Measurements from ENCODE around the gene NFASC. TPM values are rescaled to one million over a fixed set of nuclear protein-coding genes. Genes with fewer than 3 reads are reported as not detected.

NFASC gene
- polyA plus RNA-seq, 3 donors, result 0.08 TPM; not detected in 2

DNA sequence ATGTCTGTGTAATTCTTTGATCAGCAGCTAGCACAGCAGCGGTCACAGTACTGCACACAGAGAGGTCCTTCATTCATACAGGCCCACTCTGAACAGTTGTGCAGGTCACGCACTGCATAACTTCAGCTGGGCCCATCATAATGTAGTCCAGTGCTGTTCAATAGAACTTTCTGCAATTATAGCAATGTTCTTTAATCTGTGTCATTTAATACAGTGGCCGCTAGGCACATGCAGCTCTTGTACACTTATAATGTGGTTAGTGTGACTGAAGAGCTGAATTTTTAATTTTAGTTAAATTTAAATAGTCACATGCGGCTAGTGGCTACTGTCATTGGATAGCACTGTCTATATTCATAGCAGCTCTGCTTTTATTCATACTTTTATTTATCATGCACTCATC lies 48.7 kb upstream of the NFASC start:
- no peaks in the 10 kb centered on the region for H3K4me1 Mint-ChIP-seq
- peaks cover 14 to 20% (median 16%) of the 10 kb centered on the region in 3 donors for H3K27me3 Mint-ChIP-seq (ENCODE audit: low read depth in 3 of 3)
- no peak overlapping the region for H3K27ac ChIP-seq (ENCODE audit: low read depth in 1 of 2, low read length in 2 of 2)

GRCh38 chr1:204826970-204827369 lies 43.7 kb upstream of the NFASC start:
- H3K36me3 Mint-ChIP-seq, result no peaks in the 10 kb centered on the region
- no peaks in the 10 kb centered on the region for H4K20me1 ChIP-seq (ENCODE audit: insufficient read depth, low read length)
- no peak overlapping the region for H3K4me3 ChIP-seq (replicated peaks in 1 of 3; ENCODE audit: low read depth in 2 of 3, low read length in 3 of 3)
- H3K36me3 ChIP-seq (replicated peaks in 1 of 2; ENCODE audit: control insufficient read depth in 1 of 2, insufficient read depth in 2 of 2, low read length in 2 of 2), result no peaks in the 10 kb centered on the region
- H3K4me2 ChIP-seq (replicated peaks; ENCODE audit: extremely low read depth, low read length, poor library complexity, severe bottlenecking), result no peak overlapping the region
- 44% methylated on average over 3 of the region's 4 CpGs for WGBS (ENCODE audit: insufficient coverage)
- H3K9me3 ChIP-seq (replicated peaks in 1 of 2; ENCODE audit: control insufficient read depth in 1 of 2, insufficient read depth in 1 of 2, low read length in 2 of 2), result peaks cover 0 to 6% of the 10 kb centered on the region in 2 donors
- peaks cover 27 to 37% of the 10 kb centered on the region in 2 donors for H3K27me3 ChIP-seq (ENCODE audit: control insufficient read depth in 2 of 2, insufficient read depth in 2 of 2, low read length in 2 of 2)
- H3K9me3 Mint-ChIP-seq, result peaks cover 0 to 5% (median 0%) of the 10 kb centered on the region in 7 donors
- H3K27ac Mint-ChIP-seq, result no peak overlapping the region
- no peaks in the 10 kb centered on the region for H3K79me2 ChIP-seq (ENCODE audit: insufficient read depth, low read length)
- H3K27ac ChIP-seq (ENCODE audit: low read depth in 1 of 2, low read length in 2 of 2), result no peak overlapping the region
- TF ChIP-seq, protein P1, sequence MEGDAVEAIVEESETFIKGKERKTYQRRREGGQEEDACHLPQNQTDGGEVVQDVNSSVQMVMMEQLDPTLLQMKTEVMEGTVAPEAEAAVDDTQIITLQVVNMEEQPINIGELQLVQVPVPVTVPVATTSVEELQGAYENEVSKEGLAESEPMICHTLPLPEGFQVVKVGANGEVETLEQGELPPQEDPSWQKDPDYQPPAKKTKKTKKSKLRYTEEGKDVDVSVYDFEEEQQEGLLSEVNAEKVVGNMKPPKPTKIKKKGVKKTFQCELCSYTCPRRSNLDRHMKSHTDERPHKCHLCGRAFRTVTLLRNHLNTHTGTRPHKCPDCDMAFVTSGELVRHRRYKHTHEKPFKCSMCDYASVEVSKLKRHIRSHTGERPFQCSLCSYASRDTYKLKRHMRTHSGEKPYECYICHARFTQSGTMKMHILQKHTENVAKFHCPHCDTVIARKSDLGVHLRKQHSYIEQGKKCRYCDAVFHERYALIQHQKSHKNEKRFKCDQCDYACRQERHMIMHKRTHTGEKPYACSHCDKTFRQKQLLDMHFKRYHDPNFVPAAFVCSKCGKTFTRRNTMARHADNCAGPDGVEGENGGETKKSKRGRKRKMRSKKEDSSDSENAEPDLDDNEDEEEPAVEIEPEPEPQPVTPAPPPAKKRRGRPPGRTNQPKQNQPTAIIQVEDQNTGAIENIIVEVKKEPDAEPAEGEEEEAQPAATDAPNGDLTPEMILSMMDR (IDR thresholded peaks at IDR 0.05), result no peak
- H3K4me3 Mint-ChIP-seq, result no peak overlapping the region
- peaks cover 2% of the 10 kb centered on the region for H3K4me1 Mint-ChIP-seq
- no peak for DNase-seq
- H3K9ac ChIP-seq (ENCODE audit: insufficient read depth, low read length, poor library complexity, severe bottlenecking), result no peak overlapping the region
- H3K4me1 ChIP-seq (ENCODE audit: control insufficient read depth in 1 of 2, insufficient read depth in 2 of 2, low read length in 2 of 2), result no peaks in the 10 kb centered on the region
- intact Hi-C loops (cut with micrococcal nuclease), result no loop called here
- H3K27me3 Mint-ChIP-seq (ENCODE audit: low read depth in 3 of 3), result peaks cover 45 to 61% (median 59%) of the 10 kb centered on the region in 3 donors
- no peak overlapping the region for H2AFZ ChIP-seq (ENCODE audit: insufficient read depth, low read depth, low read length, poor library complexity, severe bottlenecking)

More for the DNA sequence above, 48.7 kb upstream of the NFASC start:
- no peak overlapping the region for H2AFZ ChIP-seq (ENCODE audit: insufficient read depth, low read depth, low read length, poor library complexity, severe bottlenecking)
- no peaks in the 10 kb centered on the region for H3K36me3 ChIP-seq (replicated peaks in 1 of 2; ENCODE audit: control insufficient read depth in 1 of 2, insufficient read depth in 2 of 2, low read length in 2 of 2)
- H3K4me3 ChIP-seq (replicated peaks in 1 of 3; ENCODE audit: low read depth in 2 of 3, low read length in 3 of 3), result no peak overlapping the region
- Mint-ChIP-seq H3K36me3 (no peaks in the 10 kb centered on the region), H3K4me3 (no peak overlapping the region), H3K9me3 (no peaks in the 10 kb centered on the region), H3K27ac (no peak overlapping the region)
- H3K27me3 ChIP-seq (ENCODE audit: control insufficient read depth in 2 of 2, insufficient read depth in 2 of 2, low read length in 2 of 2), result peaks cover 3 to 7% of the 10 kb centered on the region in 2 donors
- intact Hi-C loops (cut with micrococcal nuclease), result no loop called here
- H4K20me1 ChIP-seq (ENCODE audit: insufficient read depth, low read length), result no peaks in the 10 kb centered on the region
- no peak overlapping the region for H3K4me2 ChIP-seq (replicated peaks; ENCODE audit: extremely low read depth, low read length, poor library complexity, severe bottlenecking)
- no peak for DNase-seq
- no peak overlapping the region for H3K9ac ChIP-seq (ENCODE audit: insufficient read depth, low read length, poor library complexity, severe bottlenecking)
- WGBS (ENCODE audit: insufficient coverage), result 100% methylated on average over 2 of the region's 4 CpGs
- TF ChIP-seq, protein P1 (IDR thresholded peaks at IDR 0.05), result no peak
- no peaks in the 10 kb centered on the region for H3K79me2 ChIP-seq (ENCODE audit: insufficient read depth, low read length)
- no peaks in the 10 kb centered on the region for H3K4me1 ChIP-seq (ENCODE audit: control insufficient read depth in 1 of 2, insufficient read depth in 2 of 2, low read length in 2 of 2)
- H3K9me3 ChIP-seq (replicated peaks in 1 of 2; ENCODE audit: control insufficient read depth in 1 of 2, insufficient read depth in 1 of 2, low read length in 2 of 2), result no peaks in the 10 kb centered on the region

Measured in CD14-positive monocyte (primary cell).